ENCODE results near the gene PDCD1. TPM values are rescaled to one million over a fixed set of nuclear protein-coding genes. Genes with fewer than 3 reads are reported as not detected.

PDCD1 gene
- total and polyA plus RNA-seq, 2 donors (not counting 1 experiment from before 2014, with no cell fraction given): 0.28 to 1.3 TPM

DNA sequence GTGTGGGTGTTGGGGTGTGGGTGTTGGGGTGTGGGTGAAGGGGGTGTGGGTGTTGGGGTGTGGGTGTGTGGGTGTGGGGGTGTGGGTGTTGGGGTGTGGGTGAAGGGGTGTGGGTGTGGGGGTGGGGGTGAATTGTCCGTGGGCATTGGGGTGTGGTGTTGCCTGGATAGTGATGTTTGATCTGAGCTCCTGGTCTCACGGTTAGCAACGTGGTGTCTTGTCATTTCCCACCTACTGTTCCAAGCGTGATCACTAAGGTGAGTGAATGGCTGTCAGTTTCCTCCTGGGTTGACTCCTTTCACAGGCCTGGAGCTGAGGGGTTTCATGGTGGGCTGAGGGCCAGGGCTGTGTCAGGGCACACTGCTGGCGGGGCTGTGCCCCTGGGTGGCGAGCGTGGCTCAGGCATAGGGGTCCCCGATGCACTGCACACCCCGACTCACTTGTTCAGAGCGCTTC, 38.1 kb upstream of the PDCD1 start:
- DNase-seq (no peak), ATAC-seq (ENCODE audit: low read depth) (no peak)
- Histone ChIP-seq H4K20me1 (ENCODE audit: control insufficient read depth, insufficient read depth, low read length, poor library complexity, severe bottlenecking) (peaks cover 37% of the 10 kb centered on the region), H3K27me3 (replicated peaks in 1 of 4; ENCODE audit: control extremely low read depth in 1 of 4, control insufficient read depth in 3 of 4, insufficient read depth in 4 of 4, low read length in 3 of 4) (no peaks in the 10 kb centered on the region), H3K4me1 (ENCODE audit: control insufficient read depth in 2 of 2, insufficient read depth in 2 of 2, low read length in 2 of 2) (peaks cover 0 to 3% of the 10 kb centered on the region in 2 donors), H2AFZ (ENCODE audit: insufficient read depth, low read depth, low read length, poor library complexity, severe bottlenecking) (no peak overlapping the region), H3K9ac (ENCODE audit: low read length) (no peak overlapping the region), H3K4me3 (ENCODE audit: control extremely low read depth in 1 of 5, extremely low read depth in 1 of 5, insufficient read depth in 1 of 5, low read depth in 2 of 5, low read length in 4 of 5) (no peak overlapping the region), H3K4me2 (replicated peaks; ENCODE audit: low read depth, low read length, poor library complexity, severe bottlenecking) (no peak overlapping the region), H3K27ac (ENCODE audit: low read length in 2 of 2) (no peak overlapping the region), H3K9me3 (ENCODE audit: control extremely low read depth in 1 of 3, control insufficient read depth in 2 of 3, insufficient read depth in 1 of 3, low read length in 2 of 3) (no peaks in the 10 kb centered on the region), H3K36me3 (replicated peaks in 1 of 2; ENCODE audit: control extremely low read depth in 1 of 2, control insufficient read depth in 1 of 2, extremely low read depth in 1 of 2, insufficient read depth in 2 of 2, low read length in 1 of 2) (peaks cover 0 to 9% of the 10 kb centered on the region in 2 experiments), H3K79me2 (ENCODE audit: control insufficient read depth, insufficient read depth, low read length) (peaks cover 34% of the 10 kb centered on the region)
- Mint-ChIP-seq H3K27me3 (no peaks in the 10 kb centered on the region), H3K4me3 (no peak overlapping the region), H3K27ac (peak overlapping the region; percentile 32), H3K9me3 (ENCODE audit: insufficient read depth) (no peaks in the 10 kb centered on the region), H3K4me1 (peaks cover 13% of the 10 kb centered on the region)
- 100% methylated on average over 8 of the region's 10 CpGs for WGBS (ENCODE audit: insufficient coverage)
- POLR2A ChIA-PET: no interaction called here
- TF ChIP-seq EZH2 (IDR thresholded peaks at IDR 0.05; ENCODE audit: borderline replicate concordance, insufficient read depth, low read depth, low read length, poor library complexity, severe bottlenecking): no peak
- TF ChIP-seq, protein P1, sequence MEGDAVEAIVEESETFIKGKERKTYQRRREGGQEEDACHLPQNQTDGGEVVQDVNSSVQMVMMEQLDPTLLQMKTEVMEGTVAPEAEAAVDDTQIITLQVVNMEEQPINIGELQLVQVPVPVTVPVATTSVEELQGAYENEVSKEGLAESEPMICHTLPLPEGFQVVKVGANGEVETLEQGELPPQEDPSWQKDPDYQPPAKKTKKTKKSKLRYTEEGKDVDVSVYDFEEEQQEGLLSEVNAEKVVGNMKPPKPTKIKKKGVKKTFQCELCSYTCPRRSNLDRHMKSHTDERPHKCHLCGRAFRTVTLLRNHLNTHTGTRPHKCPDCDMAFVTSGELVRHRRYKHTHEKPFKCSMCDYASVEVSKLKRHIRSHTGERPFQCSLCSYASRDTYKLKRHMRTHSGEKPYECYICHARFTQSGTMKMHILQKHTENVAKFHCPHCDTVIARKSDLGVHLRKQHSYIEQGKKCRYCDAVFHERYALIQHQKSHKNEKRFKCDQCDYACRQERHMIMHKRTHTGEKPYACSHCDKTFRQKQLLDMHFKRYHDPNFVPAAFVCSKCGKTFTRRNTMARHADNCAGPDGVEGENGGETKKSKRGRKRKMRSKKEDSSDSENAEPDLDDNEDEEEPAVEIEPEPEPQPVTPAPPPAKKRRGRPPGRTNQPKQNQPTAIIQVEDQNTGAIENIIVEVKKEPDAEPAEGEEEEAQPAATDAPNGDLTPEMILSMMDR (IDR thresholded peaks at IDR 0.05): no peak
- intact Hi-C loops (cut with micrococcal nuclease): no loop called here
- CTCF ChIA-PET: interaction anchor here (1.1 kb wide), 1 partner anchor 18 kb away, joined by 4 read pairs; no protein-coding TSS in a partner anchor

DNA sequence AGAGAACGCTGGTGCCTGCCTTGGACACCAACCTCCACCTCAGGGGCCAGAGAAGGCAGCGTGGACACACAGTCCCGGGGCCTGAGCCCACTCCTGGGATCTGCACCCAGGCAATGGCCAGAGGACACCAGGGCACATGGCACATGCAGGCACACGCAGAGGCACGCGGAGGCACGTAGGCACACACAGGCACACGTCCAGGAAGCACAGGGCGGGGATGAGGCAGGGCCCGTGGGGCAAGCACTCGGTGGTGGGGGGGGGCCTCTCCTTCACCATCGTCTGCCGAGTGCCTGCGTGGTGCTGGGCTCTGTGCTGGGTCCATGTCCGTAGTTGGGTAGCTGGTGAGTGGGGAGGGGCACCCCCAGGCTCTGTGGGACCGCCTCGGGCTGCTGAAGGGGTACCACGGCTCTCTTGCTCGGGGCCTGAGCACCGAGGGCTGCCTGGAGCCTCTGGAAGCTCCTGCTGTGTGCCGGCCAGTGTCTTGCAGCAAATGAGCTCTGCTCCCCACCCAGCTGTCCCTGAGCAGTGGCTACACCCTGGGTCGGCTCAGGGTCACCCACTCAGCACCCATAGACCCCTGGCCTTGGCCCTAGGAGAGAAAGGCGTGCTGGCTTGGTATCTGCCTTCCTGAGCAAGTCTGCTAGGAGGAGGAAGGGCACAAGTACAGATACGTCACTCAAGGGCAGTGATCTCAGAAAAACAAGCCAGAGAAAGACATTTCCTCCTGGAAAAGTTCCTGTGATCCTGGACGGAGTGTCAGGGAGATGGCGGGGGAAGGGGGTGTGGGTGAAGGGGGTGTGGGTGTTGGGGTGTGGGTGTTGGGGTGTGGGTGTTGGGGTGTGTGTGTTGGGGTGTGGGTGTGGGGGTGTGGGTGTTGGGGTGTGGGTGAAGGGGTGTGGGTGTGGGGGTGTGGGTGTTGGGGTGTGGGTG, 37.3 kb upstream of the PDCD1 start:
- H3K4me3 Mint-ChIP-seq: no peak overlapping the region
- Histone ChIP-seq H2AFZ (ENCODE audit: insufficient read depth, low read depth, low read length, poor library complexity, severe bottlenecking) (no peak overlapping the region), H4K20me1 (ENCODE audit: control insufficient read depth, insufficient read depth, low read length, poor library complexity, severe bottlenecking) (peaks cover 44% of the 10 kb centered on the region), H3K9ac (ENCODE audit: low read length) (no peak overlapping the region), H3K79me2 (ENCODE audit: control insufficient read depth, insufficient read depth, low read length) (peaks cover 42% of the 10 kb centered on the region), H3K27ac (ENCODE audit: low read length in 2 of 2) (no peak overlapping the region), H3K27me3 (replicated peaks in 1 of 4; ENCODE audit: control extremely low read depth in 1 of 4, control insufficient read depth in 3 of 4, insufficient read depth in 4 of 4, low read length in 3 of 4) (no peaks in the 10 kb centered on the region), H3K4me3 (ENCODE audit: control extremely low read depth in 1 of 5, extremely low read depth in 1 of 5, insufficient read depth in 1 of 5, low read depth in 2 of 5, low read length in 4 of 5) (no peak overlapping the region), H3K36me3 (replicated peaks in 1 of 2; ENCODE audit: control extremely low read depth in 1 of 2, control insufficient read depth in 1 of 2, extremely low read depth in 1 of 2, insufficient read depth in 2 of 2, low read length in 1 of 2) (peaks cover 0 to 12% of the 10 kb centered on the region in 2 experiments), H3K4me1 (ENCODE audit: control insufficient read depth in 2 of 2, insufficient read depth in 2 of 2, low read length in 2 of 2) (no peaks in the 10 kb centered on the region), H3K4me2 (replicated peaks; ENCODE audit: low read depth, low read length, poor library complexity, severe bottlenecking) (no peak overlapping the region), H3K9me3 (ENCODE audit: control extremely low read depth in 1 of 3, control insufficient read depth in 2 of 3, insufficient read depth in 1 of 3, low read length in 2 of 3) (no peaks in the 10 kb centered on the region)
- POLR2A ChIA-PET: no interaction called here
- no peak for ATAC-seq (ENCODE audit: low read depth)
- TF ChIP-seq, protein P1 (IDR thresholded peaks at IDR 0.05): no peak
- TF ChIP-seq EZH2 (IDR thresholded peaks at IDR 0.05; ENCODE audit: borderline replicate concordance, insufficient read depth, low read depth, low read length, poor library complexity, severe bottlenecking): no peak
- peak overlapping the region; percentile 38 for H3K27ac Mint-ChIP-seq
- H3K9me3 Mint-ChIP-seq (ENCODE audit: insufficient read depth): no peaks in the 10 kb centered on the region
- intact Hi-C loops (cut with micrococcal nuclease): no loop called here
- no peak for DNase-seq
- H3K4me1 Mint-ChIP-seq: peaks cover 12% of the 10 kb centered on the region
- CTCF ChIA-PET: no interaction called here
- WGBS (ENCODE audit: insufficient coverage): 91% methylated on average over 19 of the region's 26 CpGs
- H3K27me3 Mint-ChIP-seq: no peaks in the 10 kb centered on the region
